Stimulated activated CD4-positive, alpha-beta T cell treated with anti-CD3 and anti-CD28 coated beads, Interleukin-12 subunit alpha, Interleukin-12 subunit beta, amount 100 ng/mL, for 4 hours (primary cell): ENCODE data around the gene GFY.
A peak's percentile ranks its signal among the peaks of the same experiment; 100 is the strongest.
"Not testable (repeated sequence)": the region's sequence is repeated elsewhere in the genome, so short reads cannot be mapped to it uniquely, and the experiment has no call there.

Experiments
- DNase-seq: peaks from one replicate; pipeline ENCODE4 v3.0.0-alpha.2; 2020

GFY gene

GRCh38 chr19:49472936-49473335 is 47.7 kb downstream of the GFY start:
- DNase-seq, result no peak

DNA sequence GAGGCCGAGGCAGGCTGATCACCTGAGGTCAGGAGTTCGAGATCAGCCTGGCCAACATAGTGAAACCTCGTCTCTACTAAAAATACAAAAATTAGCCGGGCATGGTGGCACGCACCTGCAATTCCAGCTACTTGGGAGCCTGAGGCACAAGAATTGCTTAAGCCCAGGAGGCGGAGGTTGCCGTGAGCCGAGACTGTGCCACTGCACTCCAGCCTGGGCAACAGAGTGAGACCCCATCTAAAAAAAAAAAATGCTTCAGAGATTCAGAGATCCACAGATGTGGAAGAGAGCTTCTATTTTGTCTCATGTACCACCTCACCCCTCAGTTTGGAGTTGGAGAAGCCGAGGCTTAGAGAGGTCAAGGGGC is 48.3 kb downstream of the GFY start:
- not testable (repeated sequence) for DNase-seq

GRCh38 chr19:49473868-49474541 is 48.8 kb downstream of the GFY start, which contains the start of gene FLT3LG:
Gene FLT3LG (plus strand): TSS chr19:49474215. CDS start chr19:49474640, 425 bp downstream.
- peak; percentile 87 for DNase-seq

DNA sequence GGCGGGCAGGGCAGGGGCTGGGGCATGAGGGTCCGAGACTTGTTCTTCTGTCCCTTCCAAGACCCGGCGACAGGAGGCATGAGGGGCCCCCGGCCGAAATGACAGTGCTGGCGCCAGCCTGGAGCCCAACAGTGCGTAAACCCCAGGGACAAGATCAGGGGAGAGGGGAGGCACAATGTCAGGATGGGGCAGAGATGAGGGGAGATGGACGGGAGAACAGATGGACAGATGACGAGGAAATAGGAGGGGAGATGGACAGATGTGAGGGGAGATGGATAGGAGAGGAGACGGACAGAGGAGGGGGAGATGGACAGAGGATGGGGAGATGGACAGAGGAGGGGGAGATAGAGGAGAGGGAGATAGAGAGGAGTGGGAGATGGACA is 49.3 kb downstream of the GFY start:
- DNase-seq, result no peak

DNA sequence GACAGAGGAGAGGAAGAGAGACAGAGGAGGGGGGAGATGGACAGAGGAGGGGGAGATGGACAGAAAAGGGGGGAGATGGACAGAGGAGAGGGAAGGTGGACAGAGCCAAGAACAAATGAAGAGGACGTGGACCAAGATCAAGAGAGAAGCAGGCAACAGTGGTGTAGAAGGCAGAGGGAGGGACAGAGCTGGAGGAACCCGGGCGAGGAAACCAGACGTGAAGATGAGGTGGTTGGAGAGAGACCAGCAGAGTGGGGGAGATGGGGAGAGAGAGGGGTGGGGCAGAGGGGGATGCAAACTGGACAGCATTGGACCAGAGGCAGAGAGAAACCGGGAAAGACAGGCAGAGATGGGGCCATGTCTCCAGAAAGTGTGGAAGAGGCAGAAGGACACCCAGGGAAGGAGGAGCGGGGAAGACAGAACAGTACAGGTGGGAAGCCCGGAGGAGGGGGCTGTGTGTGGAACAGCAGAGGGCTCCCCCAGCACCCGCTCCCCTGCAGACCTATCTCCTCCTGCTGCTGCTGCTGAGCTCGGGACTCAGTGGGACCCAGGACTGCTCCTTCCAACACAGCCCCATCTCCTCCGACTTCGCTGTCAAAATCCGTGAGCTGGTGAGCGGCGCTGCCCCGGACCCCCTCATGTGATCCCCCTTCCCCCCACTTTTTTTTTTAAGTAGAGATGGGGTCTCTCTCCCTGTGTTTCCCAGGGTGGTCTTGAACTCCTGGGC is 50.2 kb downstream of the GFY start:
- no peak for DNase-seq

DNA sequence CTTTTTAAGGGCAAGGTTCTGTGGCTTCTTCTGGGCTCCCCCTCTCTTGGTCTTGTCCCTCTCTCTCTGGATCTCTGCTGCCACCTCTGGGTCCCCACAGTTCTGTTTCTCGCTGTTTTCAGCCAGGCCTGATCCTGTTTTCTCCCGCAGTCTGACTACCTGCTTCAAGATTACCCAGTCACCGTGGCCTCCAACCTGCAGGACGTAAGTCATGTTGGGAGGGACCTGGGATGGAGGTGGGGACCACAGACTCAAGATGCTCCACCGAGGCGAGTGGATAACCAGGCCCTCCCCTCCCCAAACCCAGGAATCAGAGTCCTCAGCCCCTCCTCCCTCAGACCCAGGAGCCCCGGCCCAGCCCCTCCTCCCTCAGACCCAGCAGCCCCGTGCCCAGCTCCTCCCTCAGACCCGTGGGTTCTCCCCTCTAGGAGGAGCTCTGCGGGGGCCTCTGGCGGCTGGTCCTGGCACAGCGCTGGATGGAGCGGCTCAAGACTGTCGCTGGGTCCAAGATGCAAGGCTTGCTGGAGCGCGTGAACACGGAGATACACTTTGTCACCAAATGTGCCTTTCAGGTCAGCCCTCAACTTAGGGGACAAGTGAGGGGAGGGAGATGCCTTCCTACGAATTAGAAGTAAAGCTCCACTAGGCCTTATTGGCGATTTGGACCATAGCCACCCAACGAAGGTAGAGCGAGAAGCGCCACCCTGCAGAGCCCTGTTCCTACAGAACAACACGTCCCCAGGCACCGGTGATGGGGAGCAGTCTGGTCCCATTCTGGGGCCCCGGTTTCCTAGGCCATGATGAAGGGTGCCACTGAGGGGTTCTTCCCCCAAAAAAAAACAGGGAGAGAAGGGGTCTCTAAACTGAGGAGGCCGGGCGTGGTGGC is 51.0 kb downstream of the GFY start:
- DNase-seq, result peak; percentile 70
